Measurements from ENCODE around the gene CSF2. TPM values are rescaled to one million over a fixed set of nuclear protein-coding genes. Genes with fewer than 3 reads are reported as not detected.
A peak's percentile ranks its signal among the peaks of the same experiment; 100 is the strongest.

CSF2 gene
- total RNA-seq, 1 experiment from 2014 or later: not detected

DNA sequence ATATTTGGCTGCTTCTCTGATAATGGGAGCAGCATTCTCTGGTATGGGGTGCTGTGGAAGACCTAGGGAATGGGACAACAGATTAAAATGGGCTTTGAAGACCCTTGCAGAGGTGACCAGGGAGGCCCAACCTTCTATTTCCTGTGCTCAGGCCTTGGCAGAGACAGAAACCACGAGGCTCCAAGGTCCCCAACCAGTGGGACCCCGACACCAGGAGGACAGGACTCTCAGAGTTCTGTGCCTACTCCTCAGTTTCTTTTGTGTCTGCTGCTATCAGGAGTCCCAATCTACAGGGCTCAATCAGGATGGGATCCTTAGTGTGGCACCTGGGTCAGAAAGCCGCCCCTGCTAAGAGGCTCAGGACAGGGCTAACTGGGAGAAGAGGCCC lies 29.3 kb downstream of the CSF2 start:
- Histone ChIP-seq H3K4me2 (peak overlapping the region; percentile 59), H3F3A (ENCODE audit: insufficient read depth, low read depth) (peaks cover 41% of the 10 kb centered on the region), H3K27ac (peak overlapping the region; percentile 88), H3K4me3 (no peak overlapping the region), H3K9me3 (ENCODE audit: insufficient read depth, low read depth) (no peaks in the 10 kb centered on the region), H3K27me3 (ENCODE audit: insufficient read depth, low read depth) (no peaks in the 10 kb centered on the region), H3K79me2 (ENCODE audit: low read depth) (no peaks in the 10 kb centered on the region), H2AFZ (no peak overlapping the region), H4K20me1 (ENCODE audit: insufficient read depth) (no peaks in the 10 kb centered on the region), H3K9me2 (ENCODE audit: insufficient read depth) (no peaks in the 10 kb centered on the region), H3K36me3 (ENCODE audit: low read depth) (no peaks in the 10 kb centered on the region), H3K4me1 (replicated peaks; ENCODE audit: insufficient read depth) (peaks cover 60% of the 10 kb centered on the region)
- POLR2A ChIA-PET (ENCODE audit: unreplicated experiment): no interaction called here
- no peak for DNase-seq
- TF ChIP-seq, protein P1, sequence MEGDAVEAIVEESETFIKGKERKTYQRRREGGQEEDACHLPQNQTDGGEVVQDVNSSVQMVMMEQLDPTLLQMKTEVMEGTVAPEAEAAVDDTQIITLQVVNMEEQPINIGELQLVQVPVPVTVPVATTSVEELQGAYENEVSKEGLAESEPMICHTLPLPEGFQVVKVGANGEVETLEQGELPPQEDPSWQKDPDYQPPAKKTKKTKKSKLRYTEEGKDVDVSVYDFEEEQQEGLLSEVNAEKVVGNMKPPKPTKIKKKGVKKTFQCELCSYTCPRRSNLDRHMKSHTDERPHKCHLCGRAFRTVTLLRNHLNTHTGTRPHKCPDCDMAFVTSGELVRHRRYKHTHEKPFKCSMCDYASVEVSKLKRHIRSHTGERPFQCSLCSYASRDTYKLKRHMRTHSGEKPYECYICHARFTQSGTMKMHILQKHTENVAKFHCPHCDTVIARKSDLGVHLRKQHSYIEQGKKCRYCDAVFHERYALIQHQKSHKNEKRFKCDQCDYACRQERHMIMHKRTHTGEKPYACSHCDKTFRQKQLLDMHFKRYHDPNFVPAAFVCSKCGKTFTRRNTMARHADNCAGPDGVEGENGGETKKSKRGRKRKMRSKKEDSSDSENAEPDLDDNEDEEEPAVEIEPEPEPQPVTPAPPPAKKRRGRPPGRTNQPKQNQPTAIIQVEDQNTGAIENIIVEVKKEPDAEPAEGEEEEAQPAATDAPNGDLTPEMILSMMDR (conservative IDR thresholded peaks at IDR 0.05): no peak
- TF ChIP-seq EZH2 (IDR thresholded peaks at IDR 0.05; ENCODE audit: low read depth): no peak
- BruUV-seq (replicated peaks): TSS peak; percentile 44
- intact Hi-C loops (cut with micrococcal nuclease; ENCODE audit: unreplicated experiment): loop anchor here (1.0 to 2.0 kb wide), 2 partner anchors 13 to 28 kb away; no protein-coding TSS in a partner anchor
- CTCF ChIA-PET: interaction anchor here (0.5 kb wide), 1 partner anchor 32 kb away, joined by 3 read pairs; no protein-coding TSS in a partner anchor

DNA sequence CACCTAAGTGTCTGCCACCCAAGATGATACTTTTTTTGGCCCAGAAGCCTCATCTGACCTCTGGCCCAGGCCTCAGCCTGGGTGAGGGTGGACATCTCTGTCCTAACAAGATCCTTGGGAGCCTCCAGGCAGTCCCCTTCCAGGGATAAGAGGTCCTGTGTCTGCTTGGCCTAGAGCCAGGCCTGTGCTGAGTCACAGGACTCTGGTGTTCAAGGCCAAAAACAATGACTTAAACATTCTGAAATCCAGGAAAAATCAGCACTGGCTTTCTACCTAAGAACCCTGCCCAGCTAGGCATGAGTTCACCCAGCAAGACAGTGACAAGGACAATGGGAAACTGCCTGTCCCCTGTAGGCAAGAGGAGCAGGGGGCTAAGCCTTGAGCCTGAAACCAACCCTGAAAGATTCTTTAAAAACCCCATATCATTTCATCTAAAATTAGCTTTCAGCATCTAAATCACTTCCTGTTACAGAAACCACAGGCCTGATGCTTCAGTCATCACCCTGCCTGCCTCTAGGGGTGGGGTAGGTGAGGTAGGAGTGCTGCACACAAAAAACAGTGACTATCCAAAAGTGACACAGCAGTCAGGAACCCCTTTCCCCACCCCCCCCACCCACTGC lies 29.9 kb downstream of the CSF2 start:
- H3K4me3 ChIP-seq: no peak overlapping the region
- intact Hi-C loops (cut with micrococcal nuclease; ENCODE audit: unreplicated experiment): loop anchor here (1.0 to 2.0 kb wide), 2 partner anchors 13 to 29 kb away; no protein-coding TSS in a partner anchor
- peak; percentile 86 to 93 for DNase-seq
- no peaks in the 10 kb centered on the region for H4K20me1 ChIP-seq (ENCODE audit: insufficient read depth)
- H3K4me2 ChIP-seq: peak overlapping the region; percentile 59
- CTCF ChIA-PET: interaction anchor here (0.5 kb wide), 1 partner anchor 32 kb away, joined by 3 read pairs; no protein-coding TSS in a partner anchor
- POLR2A ChIA-PET (ENCODE audit: unreplicated experiment): no interaction called here
- H3K9me2 ChIP-seq (ENCODE audit: insufficient read depth): no peaks in the 10 kb centered on the region
- no peaks in the 10 kb centered on the region for H3K9me3 ChIP-seq (ENCODE audit: insufficient read depth, low read depth)
- H3K4me1 ChIP-seq (replicated peaks; ENCODE audit: insufficient read depth): peaks cover 60% of the 10 kb centered on the region
- peaks cover 41% of the 10 kb centered on the region for H3F3A ChIP-seq (ENCODE audit: insufficient read depth, low read depth)
- TF ChIP-seq, protein P1 (conservative IDR thresholded peaks at IDR 0.05): 0 out of 2 replicates have a peak, but pooled peaks have one; percentile 22
- no peak for TF ChIP-seq EZH2 (IDR thresholded peaks at IDR 0.05; ENCODE audit: low read depth)
- H2AFZ ChIP-seq: no peak overlapping the region
- H3K36me3 ChIP-seq (ENCODE audit: low read depth): no peaks in the 10 kb centered on the region
- no TSS peak for BruUV-seq (replicated peaks)
- H3K27ac ChIP-seq: peak overlapping the region; percentile 88
- no peaks in the 10 kb centered on the region for H3K79me2 ChIP-seq (ENCODE audit: low read depth)
- H3K27me3 ChIP-seq (ENCODE audit: insufficient read depth, low read depth): no peaks in the 10 kb centered on the region

DNA sequence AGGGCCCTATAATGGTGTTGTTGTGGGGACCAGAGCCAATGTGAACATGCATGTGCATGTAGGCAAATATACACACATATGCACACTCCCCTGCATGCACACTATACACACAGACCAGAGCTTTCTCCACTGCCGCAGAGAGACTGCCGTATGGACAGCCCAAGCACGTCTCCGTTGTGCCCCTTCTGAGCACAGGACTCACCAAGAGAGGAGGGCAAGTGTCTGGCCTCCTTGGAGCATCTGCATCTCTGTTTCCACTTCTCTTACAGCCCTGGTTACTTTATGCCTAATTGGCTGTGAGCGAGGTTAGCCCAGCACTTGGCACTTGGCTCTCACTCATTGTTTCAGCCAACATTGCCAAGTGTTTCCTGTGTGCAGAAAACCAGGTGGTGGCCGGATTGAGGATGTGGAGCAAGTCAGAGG lies 30.4 kb downstream of the CSF2 start:
- Histone ChIP-seq H3K4me1 (replicated peaks; ENCODE audit: insufficient read depth) (peaks cover 60% of the 10 kb centered on the region), H3K79me2 (ENCODE audit: low read depth) (no peaks in the 10 kb centered on the region), H3K9me2 (ENCODE audit: insufficient read depth) (no peaks in the 10 kb centered on the region), H2AFZ (no peak overlapping the region), H3K4me3 (no peak overlapping the region), H4K20me1 (ENCODE audit: insufficient read depth) (no peaks in the 10 kb centered on the region), H3K27me3 (ENCODE audit: insufficient read depth, low read depth) (no peaks in the 10 kb centered on the region), H3K4me2 (peak overlapping the region; percentile 59), H3K36me3 (ENCODE audit: low read depth) (no peaks in the 10 kb centered on the region), H3K27ac (peak overlapping the region; percentile 88), H3F3A (ENCODE audit: insufficient read depth, low read depth) (peaks cover 41% of the 10 kb centered on the region), H3K9me3 (ENCODE audit: insufficient read depth, low read depth) (no peaks in the 10 kb centered on the region)
- intact Hi-C loops (cut with micrococcal nuclease; ENCODE audit: unreplicated experiment): loop anchor here (1.0 to 2.0 kb wide), 2 partner anchors 14 to 29 kb away; no protein-coding TSS in a partner anchor
- POLR2A ChIA-PET (ENCODE audit: unreplicated experiment): no interaction called here
- TF ChIP-seq EZH2 (IDR thresholded peaks at IDR 0.05; ENCODE audit: low read depth): no peak
- TF ChIP-seq, protein P1 (conservative IDR thresholded peaks at IDR 0.05): 0 out of 2 replicates have a peak, but pooled peaks have one; percentile 8
- CTCF ChIA-PET: no interaction called here
- BruUV-seq (replicated peaks): no TSS peak
- no peak for DNase-seq

Measured in PC-9 (cell line).